Activated CD8-positive, alpha-beta T cell treated with anti-CD3 and anti-CD28 coated beads for 36 hours (primary cell): ENCODE results near the gene CBX2. TPM values are rescaled to one million over a fixed set of nuclear protein-coding genes. Genes with fewer than 3 reads are reported as not detected.
A peak's percentile ranks its signal among the peaks of the same experiment; 100 is the strongest.

Experiments used
- ATAC-seq: fragments of 200-7000 bp; cut with Tn5 transposase; one replicate; pipeline ENCODE4 v1.10.0; 2021; ENCODE audit warnings: mild to moderate bottlenecking, moderate library complexity
- CTCF ChIA-PET: fragments of 350-600 bp; sonication (Branson Sonifier 250); formaldehyde crosslinking; loops from one replicate; lab custom pipeline; 2021; ENCODE audit warnings: antibody characterized with exemption; lab: Charles Lee
- POLR2A ChIA-PET: fragments of 350-600 bp; sonication (Branson Sonifier 250); formaldehyde crosslinking; loops from one replicate; lab custom pipeline; 2021; ENCODE audit warnings: antibody characterized with exemption; lab: Charles Lee
- DNase-seq: peaks from one replicate; pipeline ENCODE4 v3.0.0-alpha.2; 2020
- H3K27ac Mint-ChIP-seq: one replicate; pipeline ENCODE4 v1.8.0; 2021; ENCODE audit warnings: mild to moderate bottlenecking, mixed read lengths
- H3K27me3 Mint-ChIP-seq: one replicate; pipeline ENCODE4 v1.8.0; 2021; ENCODE audit warnings: mixed read lengths
- H3K36me3 Mint-ChIP-seq: one replicate; pipeline ENCODE4 v1.8.0; 2021; ENCODE audit warnings: low read depth, mixed read lengths
- H3K4me1 Mint-ChIP-seq: one replicate; pipeline ENCODE4 v1.8.0; 2021; ENCODE audit warnings: low read depth, mixed read lengths
- H3K4me3 Mint-ChIP-seq: one replicate; pipeline ENCODE4 v1.8.0; 2021; ENCODE audit warnings: mild to moderate bottlenecking, moderate library complexity, mixed read lengths
- H3K9me3 Mint-ChIP-seq: one replicate; pipeline ENCODE4 v1.8.0; 2021; ENCODE audit warnings: mixed read lengths
- CTCF ChIP-seq: fragments of 200-600 bp; IDR thresholded peaks from one replicate; pipeline ENCODE4 v1.8.0; 2022; ENCODE audit warnings: antibody characterized with exemption, mild to moderate bottlenecking
- intact Hi-C: fragments of 100-400 bp; cut with micrococcal nuclease; formaldehyde crosslinking; loops from one replicate; pipeline ENCODE4 v1.10.0; 2022
- total RNA-seq, 2 experiments: library from RNA; stranded (reverse); gene quantifications; one replicate each; pipeline ENCODE4 v1.2.3, GENCODE V29; 2021

Gene CBX2
- total RNA-seq, 2 experiments from 2014 or later = 8.0 to 9.7 TPM

DNA sequence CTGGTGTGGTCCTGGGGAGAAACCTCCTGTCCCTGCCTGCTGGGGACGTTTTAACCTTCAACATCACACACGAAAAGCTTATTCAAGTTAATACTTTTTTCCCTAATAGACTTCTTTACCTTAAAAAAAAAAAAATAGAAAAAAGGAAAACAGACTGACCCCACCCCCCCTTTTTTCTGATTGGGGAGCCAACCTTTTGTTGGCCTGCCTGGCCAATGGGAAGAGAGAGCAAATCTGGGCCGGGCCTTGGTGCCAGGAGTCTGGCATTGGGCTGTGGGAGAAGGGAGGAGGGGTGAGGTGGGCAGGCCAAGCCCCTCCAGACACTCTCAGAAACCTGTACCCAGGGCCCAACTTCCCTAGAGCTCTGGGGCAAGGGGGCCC, 16.0 kb downstream of the CBX2 start:
- H3K4me1 Mint-ChIP-seq = peaks cover 19% of the 10 kb centered on the region
- ChIA-PET POLR2A (interaction anchor here (0.7 to 1.3 kb wide), 3 partner anchors 10 to 19 kb away, joined by 3 to 4 read pairs (median 3); partner anchors contain the start of gene CBX2), CTCF (interaction anchor here (1.6 to 1.8 kb wide), 2 partner anchors 46 to 51 kb away, joined by 6 read pairs; partner anchors contain the start of gene CBX4)
- no peaks in the 10 kb centered on the region for H3K9me3 Mint-ChIP-seq
- H3K27me3 Mint-ChIP-seq = peaks cover 34% of the 10 kb centered on the region
- H3K36me3 Mint-ChIP-seq = peaks cover 3% of the 10 kb centered on the region
- ATAC-seq (no peak), DNase-seq (no peak)
- H3K27ac Mint-ChIP-seq = no peak overlapping the region
- no peak overlapping the region for H3K4me3 Mint-ChIP-seq
- no peak for TF ChIP-seq CTCF
- intact Hi-C loops = no loop called here

- Mint-ChIP-seq H3K9me3 (no peaks in the 10 kb centered on the region), H3K4me1 (peaks cover 23% of the 10 kb centered on the region), H3K27ac (no peak overlapping the region), H3K36me3 (peaks cover 3% of the 10 kb centered on the region), H3K4me3 (no peak overlapping the region), H3K27me3 (peaks cover 36% of the 10 kb centered on the region)
- ATAC-seq = no peak
- no peak for DNase-seq
- CTCF ChIA-PET = interaction anchor here (1.1 to 1.8 kb wide), 3 partner anchors 45 to 197 kb away, joined by 3 to 6 read pairs (median 6); partner anchors contain the start of gene CBX4
- intact Hi-C loops = loop anchor here (5.0 kb wide), 2 partner anchors 42 to 197 kb away; partner anchors contain the start of gene CBX4
- POLR2A ChIA-PET = interaction anchor here (0.6 to 1.4 kb wide), 5 partner anchors 9 to 312 kb away, joined by 3 to 4 read pairs (median 3); partner anchors contain the start of gene CBX2
- no peak for TF ChIP-seq CTCF
Observed at GRCh38 chr17:79794659-79795511, 16.9 kb downstream of the CBX2 start.

GRCh38 chr17:79795795-79796443, 18.0 kb downstream of the CBX2 start:
- CTCF ChIA-PET = interaction anchor here (1.3 to 2.2 kb wide), 4 partner anchors 12 to 44 kb away, joined by 5 to 11 read pairs (median 6); partner anchors contain the start of gene CBX4
- H3K36me3 Mint-ChIP-seq = peaks cover 3% of the 10 kb centered on the region

DNA sequence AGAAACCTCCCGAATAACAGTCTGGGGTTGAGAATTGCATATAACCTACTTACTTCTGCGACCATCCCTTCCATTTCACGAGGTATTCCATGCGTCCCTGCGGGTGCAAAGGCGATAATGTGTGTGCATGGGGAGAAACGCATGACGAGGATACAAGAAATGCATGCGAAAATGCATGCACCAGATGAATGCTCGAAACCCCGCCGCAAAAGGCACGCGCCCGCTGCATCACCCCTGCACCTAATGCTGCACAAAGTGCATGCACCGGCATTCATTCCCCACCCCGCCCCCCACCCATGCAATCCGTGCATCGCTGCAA, 18.5 kb downstream of the CBX2 start:
- peak overlapping the region; percentile 82 for H3K4me3 Mint-ChIP-seq
- intact Hi-C loops = loop anchor here (5.0 kb wide), 2 partner anchors 41 to 196 kb away; partner anchors contain the start of gene CBX4
- H3K27ac Mint-ChIP-seq = no peak overlapping the region
- TF ChIP-seq CTCF = no peak
- DNase-seq = no peak
- peaks cover 33% of the 10 kb centered on the region for H3K27me3 Mint-ChIP-seq
- ChIA-PET CTCF (interaction anchor here (1.3 to 2.2 kb wide), 7 partner anchors 12 to 198 kb away, joined by 3 to 11 read pairs (median 6); partner anchors contain the start of gene CBX4), POLR2A (interaction anchor here (0.6 to 2.3 kb wide), 12 partner anchors 9 to 178 kb away, joined by 3 to 10 read pairs (median 5); partner anchors contain the start of genes CBX2 and CBX4)
- no peak for ATAC-seq
- H3K36me3 Mint-ChIP-seq = peaks cover 3% of the 10 kb centered on the region
- H3K4me1 Mint-ChIP-seq = peaks cover 26% of the 10 kb centered on the region
- H3K9me3 Mint-ChIP-seq = no peaks in the 10 kb centered on the region

More at GRCh38 chr17:79795795-79796443, 18.0 kb downstream of the CBX2 start:
- Mint-ChIP-seq H3K27me3 (peaks cover 35% of the 10 kb centered on the region), H3K9me3 (no peaks in the 10 kb centered on the region), H3K4me3 (peak overlapping the region; percentile 82), H3K27ac (no peak overlapping the region), H3K4me1 (peaks cover 29% of the 10 kb centered on the region)
- no peak for TF ChIP-seq CTCF
- ATAC-seq (no peak), DNase-seq (no peak)
- intact Hi-C loops = loop anchor here (5.0 kb wide), 2 partner anchors 41 to 196 kb away; partner anchors contain the start of gene CBX4
- POLR2A ChIA-PET = interaction anchor here (1.1 to 1.5 kb wide), 3 partner anchors 15 to 49 kb away, joined by 3 to 5 read pairs (median 4); partner anchors contain the start of gene CBX2
